ENCODE results near the gene SPANXN5. TPM values are rescaled to one million over a fixed set of nuclear protein-coding genes. Genes with fewer than 3 reads are reported as not detected.

SPANXN5 gene
- not detected in 2 replicates for total RNA-seq

GRCh38 chrX:52797327-52797726, at the start of gene SPANXN5:
Gene SPANXN5, minus strand, starts transcription at chrX:52797427. Its CDS starts 79 bp downstream, at chrX:52797348.

GRCh38 chrX:52811065-52811625, 13.9 kb upstream of the SPANXN5 start, which contains the start of gene XAGE5:
Gene XAGE5, plus strand, starts transcription at chrX:52811287. Its CDS starts 1,280 bp downstream, at chrX:52812567.

GRCh38 chrX:52750952-52751351, 46.3 kb downstream of the SPANXN5 start, which contains the start of gene SSX2B:
Gene SSX2B, plus strand, starts transcription at chrX:52751252. Its CDS starts 1,429 bp downstream, at chrX:52752681.

Other genes with a start within 250 kb of the SPANXN5 start
- not detected in 2 replicates for gene SSX7, start 142.5 kb downstream of the SPANXN5 start, total RNA-seq
- not detected in 2 replicates for gene SSX2, start 90.2 kb downstream of the SPANXN5 start, total RNA-seq
- gene SSX2B, start 46.2 kb downstream of the SPANXN5 start, total RNA-seq, result not detected in 2 replicates
- gene XAGE5, start 13.9 kb upstream of the SPANXN5 start, total RNA-seq, result not detected in 2 replicates
- gene XAGE3, start 70.7 kb upstream of the SPANXN5 start, total RNA-seq, result not detected in 2 replicates
- gene FAM156B, start 99.9 kb upstream of the SPANXN5 start, total RNA-seq, result 21.1 and 28.4 TPM in 2 replicates
- gene FAM156A, start 161.1 kb upstream of the SPANXN5 start, total RNA-seq, result 20.8 and 27.3 TPM in 2 replicates